HG03045 (cell line): ENCODE measurements around the gene LDLRAD4.

Experiments
- ATAC-seq: cut with Tn5 transposase; IDR thresholded peaks from one replicate; pipeline ENCODE4 v1.9.1; 2021; ENCODE audit warnings: mild to moderate bottlenecking, moderate library complexity; ENCODE audit not compliant: unreplicated experiment

LDLRAD4 gene

DNA sequence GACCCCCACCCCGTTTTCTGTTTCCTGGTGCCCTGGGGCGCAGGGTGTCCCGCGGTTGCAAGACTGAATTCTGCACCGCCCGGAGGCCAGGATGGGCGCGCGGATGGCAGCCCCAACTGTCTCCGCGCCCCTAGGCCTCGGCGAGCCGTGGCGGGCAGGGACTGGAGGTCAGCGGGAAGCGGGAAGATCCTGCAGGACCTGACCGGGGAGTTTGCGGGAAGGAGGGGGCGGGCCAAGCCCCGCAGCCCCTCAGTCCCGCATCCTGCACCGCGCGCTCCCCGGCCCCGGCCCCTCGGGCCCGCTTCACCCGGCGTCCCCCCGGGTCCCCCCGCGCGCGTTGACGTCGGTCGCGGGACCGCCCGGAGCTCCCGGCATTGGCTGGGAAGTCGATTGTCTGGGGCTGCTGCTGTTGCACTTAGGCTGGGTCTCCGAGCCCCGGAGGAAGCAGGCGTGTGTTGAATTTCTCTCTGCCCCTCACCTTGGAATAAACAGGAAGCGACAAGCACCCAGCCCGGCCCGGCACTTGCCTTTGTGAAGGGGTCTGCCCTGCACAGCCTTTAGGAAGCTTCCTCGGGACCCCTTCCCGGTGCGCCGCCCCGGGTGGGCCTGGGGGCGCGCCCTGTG lies at the start of gene LDLRAD4:
Gene LDLRAD4 (plus strand): TSS at position 393 of the 624 bp plus-strand sequence.
- ATAC-seq: no peak

DNA sequence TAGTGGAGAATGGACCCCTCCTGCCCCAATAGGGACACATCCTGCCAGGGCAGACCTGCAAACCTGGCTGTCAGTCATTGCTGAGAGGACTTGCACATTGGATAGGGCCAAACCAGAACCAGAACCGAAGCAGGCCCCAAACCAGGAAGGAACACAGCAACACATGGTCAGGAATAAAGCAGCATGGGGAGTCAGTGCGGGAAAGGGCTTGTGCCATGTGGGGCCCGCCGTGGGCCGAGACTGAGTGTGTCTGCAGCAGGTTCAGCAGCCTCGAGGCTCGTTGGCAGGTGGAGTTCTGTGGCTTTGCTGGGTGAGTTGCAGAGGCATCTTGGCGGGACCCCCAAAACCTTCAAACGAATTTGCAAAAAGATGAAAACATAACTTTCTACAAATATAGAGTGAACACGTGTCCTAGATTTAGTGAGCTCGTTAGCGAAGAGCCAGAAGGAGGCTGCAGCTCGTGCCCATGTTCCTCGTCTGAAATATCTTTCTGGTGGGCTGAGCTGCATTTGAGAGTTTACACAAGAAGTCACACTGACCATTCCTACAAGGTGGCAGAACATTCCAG lies 44.9 kb upstream of the LDLRAD4 start:
- ATAC-seq: no peak

DNA sequence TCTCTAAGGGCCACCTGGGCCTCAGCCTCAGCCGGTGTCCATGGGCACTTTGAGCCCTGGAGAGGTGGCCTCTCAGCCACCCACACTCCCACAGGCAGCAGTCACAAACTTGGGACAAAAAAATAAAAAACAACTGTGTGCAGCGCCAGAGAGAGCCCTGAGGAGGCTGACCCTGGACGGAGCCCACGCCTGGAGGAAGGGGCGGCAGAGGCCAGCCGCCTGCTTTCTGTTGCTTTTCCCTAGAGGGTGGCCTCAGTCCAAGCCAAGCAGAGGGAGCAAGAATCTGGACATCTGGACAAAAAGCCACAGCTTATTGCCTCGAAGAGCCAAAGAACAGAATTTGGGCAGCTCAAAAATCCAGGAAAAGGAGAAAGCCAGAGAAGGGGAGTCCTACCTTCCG lies 43.3 kb upstream of the LDLRAD4 start:
- no peak for ATAC-seq

DNA sequence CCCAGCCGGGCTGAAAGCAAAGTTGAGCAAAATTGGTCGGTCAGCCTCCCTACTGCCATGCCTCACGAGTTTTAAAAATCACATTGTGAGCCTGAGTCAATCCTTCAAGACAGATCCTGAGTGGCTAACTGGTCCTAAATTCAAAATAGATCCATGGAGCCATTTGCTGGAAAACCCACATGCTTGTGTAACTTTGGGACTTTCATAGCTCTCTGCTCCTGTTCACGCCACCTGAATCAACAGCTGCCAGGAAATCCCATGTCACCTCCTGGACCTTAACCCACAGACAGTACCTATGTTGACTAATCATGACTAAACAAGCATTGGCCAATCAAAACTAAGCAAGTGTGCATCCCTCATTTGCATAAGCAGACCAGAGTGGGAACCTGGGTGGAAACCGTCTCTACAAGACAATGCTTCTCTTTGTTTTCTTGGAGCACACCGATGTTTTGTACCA lies 42.8 kb upstream of the LDLRAD4 start:
- no peak for ATAC-seq

DNA sequence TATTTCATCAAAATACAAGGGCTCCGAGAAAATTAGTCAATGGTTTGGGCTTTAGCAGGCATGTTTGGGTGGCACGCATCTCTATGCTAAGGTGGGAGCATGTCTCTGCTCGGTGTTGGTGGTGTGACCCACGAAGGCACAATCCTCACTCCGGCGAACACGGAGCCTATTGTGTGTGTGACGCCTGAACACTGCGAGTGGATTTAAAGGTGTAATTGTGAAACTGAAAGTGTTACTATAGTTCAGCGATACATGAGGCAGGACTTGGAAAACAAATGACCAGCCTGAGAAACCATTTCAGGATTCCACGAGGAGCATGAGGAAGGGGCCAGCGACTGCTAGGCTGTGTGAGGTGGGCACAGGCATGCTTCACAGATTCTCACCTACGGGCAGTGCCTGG lies 41.7 kb upstream of the LDLRAD4 start:
- ATAC-seq: no peak

DNA sequence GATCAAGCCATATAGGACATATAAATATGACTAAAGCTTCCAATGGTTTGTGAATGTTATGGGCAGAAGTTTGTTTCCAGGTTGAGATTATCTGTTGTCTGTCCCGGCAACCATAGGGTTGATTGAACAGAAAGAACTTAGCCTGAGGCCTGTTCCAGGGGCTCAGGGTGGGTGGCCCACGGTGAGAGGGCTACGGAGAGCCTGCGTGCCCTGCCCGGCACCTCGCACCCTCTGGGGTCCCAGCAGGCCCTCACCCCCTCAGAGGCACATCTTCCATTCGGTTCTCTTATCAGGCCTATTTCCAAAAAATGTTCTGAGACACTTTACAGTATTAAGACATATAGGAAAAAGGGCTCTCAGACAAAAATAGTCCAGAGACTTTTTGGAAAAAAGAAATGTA lies 40.4 kb upstream of the LDLRAD4 start:
- ATAC-seq: no peak

DNA sequence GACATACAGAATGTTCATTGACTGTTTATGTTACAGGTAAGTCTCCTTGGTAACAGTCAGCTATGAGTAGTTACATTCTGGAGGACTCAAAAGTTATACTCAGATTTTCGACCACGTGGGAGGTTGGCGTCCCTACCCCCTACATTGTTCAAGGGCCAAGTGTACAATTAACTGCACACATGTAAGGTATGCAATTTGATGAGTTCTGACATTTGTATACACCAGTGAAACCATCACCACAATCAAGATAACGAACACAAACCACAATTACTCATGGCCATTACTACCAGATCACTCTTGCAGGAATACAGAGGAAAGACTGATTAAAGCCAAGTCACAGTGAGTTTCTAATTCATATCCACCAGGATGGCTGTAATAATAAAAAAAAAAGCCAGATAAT lies 39.6 kb upstream of the LDLRAD4 start:
- ATAC-seq: no peak

DNA sequence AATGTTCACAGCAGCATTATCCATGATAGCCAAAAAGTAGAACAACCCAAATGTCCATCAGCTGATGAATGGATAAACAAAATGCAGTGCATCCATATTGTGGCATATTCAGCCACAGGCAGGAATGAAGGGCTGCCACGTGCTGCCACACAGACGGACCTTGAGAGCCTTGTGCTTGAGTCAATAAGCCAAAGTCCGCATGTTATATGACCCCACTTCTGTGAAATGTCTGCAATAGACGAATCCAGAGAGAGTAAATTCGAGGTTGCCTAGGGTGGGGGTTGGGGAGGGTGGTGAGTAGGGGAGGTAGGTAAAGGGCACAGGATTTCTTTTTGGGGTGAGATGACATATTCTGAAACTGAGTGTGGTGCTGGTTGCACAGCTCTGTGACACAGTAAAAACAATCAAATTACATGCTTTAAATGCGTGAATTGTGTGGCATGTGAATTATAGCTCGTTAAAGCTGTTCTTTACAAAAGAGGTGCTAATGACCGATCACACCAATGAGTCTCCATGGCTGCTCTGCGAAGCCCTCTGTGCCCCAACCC lies 38.9 kb upstream of the LDLRAD4 start:
- ATAC-seq: no peak

DNA sequence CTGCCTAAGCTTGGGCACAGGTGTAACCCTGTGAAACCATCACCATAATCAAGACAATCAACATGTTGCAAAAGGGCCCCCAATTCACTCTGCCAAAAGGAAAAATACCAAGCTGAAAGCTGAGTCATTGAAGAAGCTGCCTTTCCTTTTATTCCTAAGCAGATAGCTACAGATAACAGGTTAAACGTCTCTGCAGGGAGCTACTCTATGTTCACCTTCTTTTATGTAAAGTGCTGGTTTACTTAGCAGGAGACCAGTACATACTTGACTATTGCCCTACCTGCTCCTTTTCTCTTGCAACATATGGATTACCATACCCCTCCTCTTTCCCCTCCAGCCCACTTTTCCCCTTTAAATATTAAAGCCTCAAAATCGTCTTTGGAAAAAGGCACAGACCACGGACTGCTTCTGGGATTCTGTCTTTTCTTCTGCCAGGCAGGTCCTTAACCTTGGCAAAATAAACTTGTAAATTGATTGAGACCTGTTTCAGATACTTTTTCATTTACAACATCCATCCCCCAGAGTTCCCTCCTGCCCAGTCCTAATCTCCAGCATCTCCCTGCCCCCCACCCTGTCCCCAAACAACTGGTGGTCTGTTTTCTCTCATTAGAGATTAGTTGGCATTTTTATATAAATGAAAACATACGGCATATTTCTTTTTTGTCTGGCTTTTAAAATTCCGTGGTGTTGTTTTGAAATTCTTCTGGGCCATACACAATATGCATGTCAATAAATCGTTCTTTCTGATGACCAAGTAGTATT lies 37.8 kb upstream of the LDLRAD4 start:
- no peak for ATAC-seq

DNA sequence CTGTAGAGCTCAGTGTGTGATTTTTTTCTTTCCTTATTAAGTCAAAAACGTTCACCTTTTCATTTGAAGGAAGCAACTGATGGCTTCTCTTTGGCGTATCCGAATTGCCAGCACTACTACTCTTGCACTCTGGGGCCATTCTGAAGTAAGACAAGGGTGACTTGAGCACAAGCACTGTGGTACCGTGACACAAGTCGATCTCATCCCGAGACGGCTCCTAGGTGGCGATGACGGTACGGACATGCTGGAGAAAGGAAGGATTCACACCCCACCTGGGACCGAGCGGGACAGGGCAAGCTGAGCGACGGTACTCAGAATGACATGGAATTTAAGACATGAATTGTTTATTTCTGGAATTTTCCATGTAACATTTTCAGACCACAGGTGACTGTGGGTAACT lies 36.8 kb upstream of the LDLRAD4 start:
- no peak for ATAC-seq

DNA sequence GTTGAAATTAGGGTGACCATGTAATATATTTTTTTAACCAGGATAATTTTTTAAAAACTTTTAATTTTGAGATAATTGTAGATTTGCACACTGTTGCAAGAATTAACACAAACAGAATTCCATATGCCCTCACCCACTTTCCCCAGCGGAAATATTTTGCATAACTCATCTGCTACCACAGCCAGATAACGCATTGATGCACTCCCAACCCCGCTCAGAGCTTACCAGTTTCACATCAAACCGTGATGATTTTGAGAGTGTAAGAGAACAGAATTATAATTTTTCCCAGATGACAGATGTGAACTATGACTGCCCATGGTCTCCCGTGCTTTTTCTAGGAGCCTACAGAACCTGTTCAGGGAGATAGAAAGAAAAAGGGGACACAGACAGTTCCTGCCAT lies 35.2 kb upstream of the LDLRAD4 start:
- no peak for ATAC-seq

DNA sequence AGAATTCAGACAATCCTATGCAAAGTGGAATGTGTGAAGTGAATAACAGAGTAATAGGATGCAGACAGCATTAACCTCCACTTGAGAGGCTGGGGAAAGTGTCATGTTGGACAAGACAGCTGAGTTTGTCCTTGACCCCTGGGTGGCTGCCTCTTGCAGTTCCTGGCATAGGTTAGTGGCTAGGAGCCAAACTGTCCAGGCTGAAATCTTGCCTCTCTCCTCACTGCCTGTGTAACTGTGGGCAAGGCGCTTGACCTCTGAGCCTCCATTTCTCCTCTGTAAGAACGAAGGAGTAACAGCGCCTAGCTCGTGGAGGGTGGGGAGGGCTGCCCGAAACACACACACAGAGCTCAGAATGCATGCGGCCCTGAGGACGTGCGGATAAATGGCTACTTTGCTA lies 34.8 kb upstream of the LDLRAD4 start:
- no peak for ATAC-seq

DNA sequence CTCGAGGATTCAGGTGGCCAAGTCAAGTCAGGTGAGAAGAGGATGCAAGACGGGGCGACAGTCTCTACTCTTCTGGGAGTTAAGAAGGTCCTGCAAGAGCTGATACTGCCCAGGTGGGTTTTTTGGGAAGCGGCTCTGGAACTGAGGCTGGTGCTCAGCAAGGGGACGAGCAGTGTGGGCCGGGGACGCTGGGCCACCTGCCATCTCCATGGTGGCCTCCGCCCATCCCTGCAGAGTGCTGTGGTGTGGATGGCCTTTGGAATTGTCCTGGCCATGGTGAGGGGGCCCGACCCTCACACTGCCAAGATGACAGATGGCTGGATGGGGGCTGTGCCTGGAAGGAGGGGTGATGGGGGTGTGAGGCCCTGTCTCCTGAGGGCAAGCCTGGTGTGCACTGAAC lies 34.2 kb upstream of the LDLRAD4 start:
- no peak for ATAC-seq

DNA sequence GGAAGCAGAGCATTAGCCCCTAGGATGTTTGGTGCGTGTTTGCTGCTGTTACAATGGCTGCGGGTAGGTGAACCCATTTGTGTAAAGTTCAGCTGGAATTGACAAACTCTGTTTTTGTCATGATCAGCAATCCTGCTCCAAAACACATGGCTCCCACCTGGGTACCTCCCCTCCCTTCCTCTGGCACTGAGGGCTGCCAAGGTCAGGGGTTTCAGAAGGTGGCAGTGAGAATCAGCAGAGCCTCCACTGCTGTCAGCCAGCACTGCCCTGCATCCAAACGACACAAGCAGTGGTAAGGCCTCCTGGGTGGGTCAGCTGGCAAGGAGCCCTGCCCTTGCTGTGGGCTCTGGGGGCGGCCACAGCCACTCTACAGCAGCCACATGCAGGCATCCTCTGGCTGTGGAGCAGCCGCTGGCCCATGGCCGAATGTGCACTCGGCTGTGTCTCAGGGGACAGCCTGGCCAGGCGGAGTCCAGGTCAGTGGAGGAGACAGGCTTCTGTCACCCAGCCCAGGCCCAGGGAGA lies 32.8 kb upstream of the LDLRAD4 start:
- ATAC-seq: no peak

DNA sequence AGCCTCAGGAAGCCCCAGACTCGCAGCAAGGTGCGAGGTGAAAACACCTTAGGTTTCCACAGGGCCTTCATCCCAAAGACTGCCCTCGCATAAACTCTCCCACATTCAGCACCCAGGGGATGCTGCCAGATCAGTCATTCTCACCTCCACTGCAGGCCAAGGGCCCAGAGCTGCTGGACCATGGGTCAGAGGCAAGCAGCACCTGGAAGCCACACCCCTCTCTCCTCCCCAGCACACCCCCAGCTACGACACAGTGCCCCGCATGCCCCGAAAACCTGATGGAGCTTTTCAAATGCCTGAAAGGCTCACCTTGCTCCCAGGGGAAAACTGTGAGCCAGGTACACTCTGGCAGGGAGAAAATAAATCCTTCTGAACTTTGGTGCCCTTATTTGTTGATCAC lies 31.9 kb upstream of the LDLRAD4 start:
- ATAC-seq: no peak

DNA sequence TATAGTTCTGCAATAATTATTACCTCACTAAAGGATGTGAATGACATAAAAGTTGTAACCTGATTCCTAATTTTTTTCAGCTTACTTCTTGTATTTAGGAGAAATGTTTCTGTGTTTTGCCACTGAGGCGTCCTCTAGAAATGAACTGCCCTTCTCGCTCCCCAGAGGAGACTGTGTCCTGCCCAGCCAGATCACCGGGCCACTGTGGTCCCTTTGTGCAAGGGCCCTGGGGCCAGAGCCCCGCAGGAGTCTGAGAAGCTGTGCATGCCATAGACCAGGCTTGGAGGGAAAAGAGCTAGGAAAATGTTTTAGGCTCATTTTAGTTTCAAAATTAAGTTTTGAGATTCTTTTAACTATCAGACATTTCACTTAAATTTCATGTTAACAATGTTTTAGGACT lies 31.1 kb upstream of the LDLRAD4 start:
- ATAC-seq: no peak

DNA sequence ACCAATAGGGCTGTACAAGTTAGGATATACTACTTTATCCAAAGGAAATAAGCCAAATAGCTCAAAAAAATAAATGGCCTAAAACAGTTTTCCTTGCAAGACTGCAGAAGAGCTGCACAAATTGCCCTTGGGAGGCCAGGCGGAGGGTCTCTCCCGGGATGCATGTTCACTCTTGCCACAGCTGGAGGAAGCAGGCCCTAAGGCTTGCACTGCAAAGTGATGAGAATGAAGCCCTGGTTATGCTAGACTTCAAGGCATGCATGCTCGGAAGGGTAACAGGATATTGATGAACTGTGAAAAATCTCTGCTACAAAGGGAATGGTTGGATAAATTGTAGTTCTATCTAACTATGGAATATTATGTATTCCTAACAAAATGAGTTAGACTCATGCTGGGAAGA lies 27.5 kb upstream of the LDLRAD4 start:
- ATAC-seq: no peak

DNA sequence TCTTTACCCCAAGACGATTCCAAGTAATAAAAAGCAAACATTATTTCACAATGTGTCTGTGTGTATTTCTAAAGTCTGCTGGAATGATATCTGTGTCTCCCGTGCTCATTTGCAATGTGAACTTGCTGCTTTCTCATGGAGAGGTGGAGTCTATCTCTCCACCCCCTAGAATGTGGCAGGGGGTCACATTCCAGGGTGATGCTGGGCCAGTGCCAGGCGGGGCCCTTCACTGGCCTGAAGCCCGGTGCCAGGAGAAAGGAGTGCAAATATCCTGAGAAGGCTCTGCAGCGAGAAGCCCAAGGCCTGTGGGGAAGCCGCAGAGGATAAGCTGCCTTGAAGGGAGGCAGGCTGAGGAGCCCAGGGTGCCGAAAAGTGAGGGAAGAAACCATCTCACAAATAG lies 26.8 kb upstream of the LDLRAD4 start:
- ATAC-seq: no peak

DNA sequence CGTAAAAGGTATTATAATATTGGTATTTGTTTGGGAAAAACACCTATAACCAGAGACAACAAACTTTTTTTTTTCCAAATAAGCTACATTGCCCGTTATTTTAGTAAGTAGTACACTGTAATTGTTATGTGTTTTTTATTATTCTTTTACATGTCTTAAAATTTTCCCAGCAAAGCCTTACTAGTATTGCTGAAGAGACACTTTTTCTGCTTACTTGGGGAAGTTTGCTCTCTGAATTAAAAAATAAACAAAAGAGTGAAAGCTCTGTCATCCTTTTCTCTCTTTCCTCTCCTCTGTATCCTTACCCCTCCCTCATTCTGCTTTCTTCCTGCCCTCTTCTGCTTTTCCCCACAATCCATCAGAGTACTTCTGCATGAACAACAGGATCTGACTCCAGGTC lies 25.6 kb upstream of the LDLRAD4 start:
- no peak for ATAC-seq

DNA sequence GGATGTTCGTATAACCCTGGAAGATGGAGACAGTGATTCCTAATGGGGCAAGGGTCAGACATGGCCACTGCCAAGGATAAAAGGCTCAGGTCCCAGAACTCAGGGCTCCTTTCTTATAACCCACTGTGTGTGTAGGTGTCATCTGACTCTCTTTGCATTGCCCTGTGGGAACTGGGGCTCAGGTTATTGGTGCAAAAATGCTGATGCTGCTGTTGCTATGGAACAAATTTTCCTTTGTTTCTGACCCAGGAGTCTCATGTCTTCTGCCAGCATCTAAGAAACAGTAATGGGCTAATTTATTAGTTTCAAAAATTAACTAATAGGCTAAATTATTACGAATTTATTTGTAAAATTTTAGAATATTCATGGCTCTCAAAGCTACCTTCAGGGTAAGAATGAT lies 24.3 kb upstream of the LDLRAD4 start:
- ATAC-seq: no peak

DNA sequence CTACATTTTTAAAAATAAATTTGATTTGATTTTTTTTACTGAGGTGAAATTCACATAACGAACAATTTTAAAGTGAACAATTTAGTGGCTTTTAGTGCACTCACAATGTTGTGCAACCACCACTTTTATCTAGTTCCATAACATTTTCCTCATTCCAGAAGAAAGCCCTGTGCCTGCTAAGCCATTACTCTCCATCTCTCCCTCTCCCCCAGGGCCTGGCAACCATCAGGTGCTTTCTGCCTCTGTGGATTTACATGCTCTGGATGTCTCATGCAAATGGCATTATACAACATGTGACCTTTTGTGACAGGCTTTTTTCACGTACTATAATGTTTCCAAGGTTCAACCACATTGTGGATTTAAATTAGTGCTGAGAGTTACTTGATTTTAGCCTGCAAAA lies 19.9 kb upstream of the LDLRAD4 start:
- no peak for ATAC-seq

DNA sequence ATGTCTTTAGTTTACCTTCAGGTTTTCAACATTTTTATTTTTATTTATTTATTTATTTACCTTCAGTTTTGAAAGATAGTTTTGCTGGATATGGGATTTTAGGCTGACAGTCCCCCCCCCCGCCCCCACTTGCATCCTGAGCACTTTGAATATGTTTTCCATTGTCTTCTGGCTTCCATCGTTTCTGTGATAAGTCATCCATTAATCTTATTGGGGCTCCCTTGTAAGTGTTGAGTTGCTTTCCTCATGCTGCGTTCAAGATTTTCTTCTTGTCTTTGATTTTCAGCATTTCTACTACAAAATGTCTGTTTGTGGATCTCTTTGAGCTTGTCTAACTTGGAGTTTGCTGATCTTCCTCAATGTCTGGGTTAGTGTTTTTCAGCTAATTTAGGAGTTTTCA lies 19.4 kb upstream of the LDLRAD4 start:
- no peak for ATAC-seq
